HG03439 (cell line): ENCODE measurements around the gene CSE1L.
A peak's percentile ranks its signal among the peaks of the same experiment; 100 is the strongest.
"Not testable (repeated sequence)": the region's sequence is repeated elsewhere in the genome, so short reads cannot be mapped to it uniquely, and the experiment has no call there.

Source experiments
- ATAC-seq: cut with Tn5 transposase; IDR thresholded peaks from one replicate; pipeline ENCODE4 v1.9.1; 2021; ENCODE audit warnings: mild to moderate bottlenecking, moderate library complexity; ENCODE audit not compliant: unreplicated experiment

CSE1L gene

DNA sequence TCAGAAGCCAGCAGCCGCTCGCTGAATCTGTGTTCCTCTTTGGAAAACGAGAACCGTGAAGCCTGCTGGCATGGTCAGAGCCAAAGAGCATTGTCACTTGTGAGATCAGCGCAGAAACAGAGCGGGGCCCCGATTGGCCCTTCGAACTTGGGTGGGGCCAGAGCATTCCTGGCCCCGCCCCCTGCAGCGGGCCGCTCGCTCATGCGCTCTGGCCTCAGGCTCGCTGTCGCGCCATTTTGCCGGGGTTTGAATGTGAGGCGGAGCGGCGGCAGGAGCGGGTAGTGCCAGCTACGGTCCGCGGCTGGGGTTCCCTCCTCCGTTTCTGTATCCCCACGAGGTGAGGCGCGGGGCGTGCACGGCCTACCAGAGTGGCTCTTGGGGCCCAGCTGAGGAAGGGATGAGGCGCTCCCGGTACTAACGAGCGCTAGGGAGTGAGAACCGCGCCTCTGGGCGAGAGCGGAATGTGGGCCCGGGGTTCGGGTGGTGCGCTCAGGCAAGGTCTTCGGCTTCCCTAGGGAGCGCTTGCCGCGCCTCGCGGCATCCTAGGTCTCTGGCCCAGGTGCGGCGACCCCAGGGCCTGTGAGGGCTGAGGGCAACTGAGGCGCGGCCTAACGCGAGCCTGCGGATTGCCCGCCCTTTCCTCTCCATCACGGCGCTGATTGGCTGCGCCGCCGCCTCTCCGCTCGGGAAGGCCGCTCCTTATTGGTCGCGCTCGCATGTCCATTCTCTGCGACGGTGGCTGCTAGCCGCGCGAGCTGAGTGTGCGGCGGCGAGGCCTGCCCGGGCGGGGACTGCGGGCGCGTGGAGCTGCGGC is at the start of gene CSE1L:
Gene CSE1L (plus strand): TSS at position 226 of the 814 bp plus-strand sequence. CDS start 12,152 bp downstream, outside the sequence.
- peak; percentile 88 for ATAC-seq

DNA sequence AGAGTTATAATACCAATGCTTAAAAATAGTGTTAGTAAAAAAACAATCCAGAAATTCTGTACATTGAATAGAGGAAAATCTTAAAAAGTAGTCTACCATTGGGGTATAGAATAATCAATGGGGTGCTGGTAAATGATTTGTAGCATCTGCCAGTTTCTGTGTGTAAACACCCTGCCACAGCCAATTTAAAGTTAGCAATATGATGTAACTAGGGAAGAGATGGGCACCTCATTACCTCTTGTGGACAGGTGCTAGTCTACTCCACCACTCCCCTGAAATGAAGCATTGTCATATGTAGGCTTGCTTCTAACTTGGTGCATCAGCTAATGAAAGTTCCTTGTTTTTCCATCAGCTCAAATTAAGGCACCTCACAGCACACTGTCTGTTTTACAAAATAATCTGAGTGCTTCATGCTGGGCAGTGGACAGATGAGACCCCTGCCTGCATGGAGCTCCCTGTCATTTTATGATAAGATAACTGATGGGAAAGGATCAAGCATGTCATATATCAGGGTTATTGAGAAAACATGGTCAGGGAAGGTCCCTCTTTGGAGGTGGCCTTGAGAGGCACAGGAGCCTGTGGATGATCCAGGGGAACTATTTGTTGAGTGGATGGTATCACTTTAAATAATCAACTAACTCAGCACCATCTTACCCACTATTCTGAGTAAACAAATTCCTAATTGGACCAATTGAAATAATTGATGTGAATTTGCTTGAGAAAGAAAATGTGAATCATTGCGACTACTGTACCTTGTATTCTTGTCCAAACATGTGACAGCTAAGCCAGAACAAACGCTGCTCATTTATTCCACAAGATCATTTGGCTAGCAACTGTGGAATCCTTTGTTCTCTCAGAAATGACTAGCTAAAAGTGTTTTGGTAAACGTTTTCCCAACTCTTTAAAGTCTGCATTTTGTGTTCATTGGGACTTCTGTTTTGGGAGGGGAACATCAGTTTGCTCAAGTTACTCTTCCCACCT is 45.9 kb upstream of the CSE1L start:
- ATAC-seq = no peak

- ATAC-seq = no peak
Observed at GRCh38 chr20:49001741-49002140, 44.4 kb upstream of the CSE1L start.

GRCh38 chr20:49006446-49006980 is 39.6 kb upstream of the CSE1L start:
- ATAC-seq = no peak

- no peak for ATAC-seq
Observed at GRCh38 chr20:49009899-49010631, 36.0 kb upstream of the CSE1L start.

DNA sequence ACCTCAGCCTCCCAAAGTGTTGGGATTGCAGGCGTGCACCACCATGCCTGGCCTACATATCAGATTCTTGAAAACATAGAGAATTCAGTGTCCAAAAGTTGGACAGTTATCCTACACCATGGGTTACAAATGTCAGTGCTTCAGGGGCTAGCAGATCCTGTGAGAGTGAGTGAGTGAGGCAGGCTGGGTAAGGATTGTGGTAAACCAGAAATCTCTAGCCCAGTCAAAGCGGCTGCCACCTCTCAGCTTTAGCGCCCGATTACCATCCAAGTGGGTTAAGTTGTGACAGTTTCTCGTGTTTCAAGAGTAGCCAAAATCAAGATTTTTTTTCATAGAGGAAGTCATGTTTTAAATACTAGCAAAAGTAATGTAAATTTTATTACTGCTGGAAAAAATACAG is 21.9 kb upstream of the CSE1L start:
- no peak for ATAC-seq

- not testable (repeated sequence) for ATAC-seq
Observed at GRCh38 chr20:49028177-49028576, 17.9 kb upstream of the CSE1L start.

DNA sequence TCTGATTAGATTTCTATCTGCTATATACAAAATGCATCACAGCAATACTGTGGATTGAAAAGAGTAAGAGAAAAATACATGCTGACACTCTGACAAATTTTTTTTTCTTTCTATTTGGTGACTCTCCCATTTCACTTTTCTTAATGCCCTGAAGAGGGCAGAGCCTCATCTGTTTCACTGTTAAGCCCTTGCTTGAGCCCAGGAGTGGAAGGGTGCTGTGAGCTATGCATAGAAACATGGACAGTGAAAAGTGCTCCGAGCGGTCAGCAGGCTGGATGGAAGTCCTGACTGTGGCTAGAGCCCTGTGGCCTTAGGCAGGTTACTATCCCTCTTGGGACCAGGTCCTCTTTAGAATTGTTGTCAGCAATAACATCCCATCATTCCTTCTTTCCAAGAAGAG is 17.4 kb upstream of the CSE1L start:
- no peak for ATAC-seq

DNA sequence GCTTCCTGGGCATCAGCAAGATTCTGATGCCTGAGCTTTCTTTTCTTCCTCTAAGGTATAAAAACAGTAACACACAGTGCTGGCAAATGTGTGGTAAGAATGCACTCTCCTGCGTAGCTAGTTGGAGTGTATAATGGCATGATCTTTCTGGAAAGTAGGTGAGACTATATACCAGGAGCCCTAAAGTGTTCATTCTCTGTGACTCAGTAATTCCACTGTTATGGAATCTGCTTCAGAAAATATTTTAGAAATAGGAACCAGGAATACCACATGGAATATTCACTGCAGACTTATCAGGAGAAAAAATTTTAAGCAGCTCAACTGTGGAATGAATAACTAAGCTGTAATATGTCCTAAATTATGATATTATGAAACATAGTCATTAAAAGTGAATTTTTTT is 16.9 kb upstream of the CSE1L start:
- no peak for ATAC-seq

DNA sequence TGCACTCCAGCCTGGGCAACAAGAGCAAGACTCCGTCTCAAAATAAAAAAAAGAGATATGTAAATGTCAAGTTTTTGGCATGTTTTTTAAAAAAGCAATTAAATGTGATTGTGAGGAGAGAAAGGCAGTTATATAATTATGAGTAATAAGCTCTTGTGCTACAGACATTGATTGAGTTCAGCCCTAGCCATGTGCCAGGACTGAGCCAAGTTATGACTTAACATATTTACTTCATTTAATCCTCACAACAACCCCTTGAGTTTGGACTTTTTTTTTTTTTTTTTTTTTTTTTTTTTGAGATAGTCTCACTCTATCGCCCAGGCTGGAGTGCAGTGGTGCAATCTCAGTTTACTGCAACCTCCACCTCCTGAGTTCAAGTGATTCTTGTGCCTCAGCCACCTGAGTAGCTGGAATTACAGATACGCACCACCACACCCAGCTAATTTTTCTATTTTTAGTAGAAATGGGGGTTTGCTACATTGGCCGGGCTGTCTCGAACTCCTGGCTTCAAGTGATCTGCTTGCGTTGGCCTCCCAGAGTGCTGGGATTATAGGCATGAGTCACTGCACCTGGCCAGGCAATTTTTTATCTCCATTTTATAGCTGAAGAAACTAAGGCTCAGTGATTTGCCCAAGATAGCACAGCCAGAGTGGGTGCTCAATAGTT is 15.0 kb upstream of the CSE1L start:
- no peak for ATAC-seq

DNA sequence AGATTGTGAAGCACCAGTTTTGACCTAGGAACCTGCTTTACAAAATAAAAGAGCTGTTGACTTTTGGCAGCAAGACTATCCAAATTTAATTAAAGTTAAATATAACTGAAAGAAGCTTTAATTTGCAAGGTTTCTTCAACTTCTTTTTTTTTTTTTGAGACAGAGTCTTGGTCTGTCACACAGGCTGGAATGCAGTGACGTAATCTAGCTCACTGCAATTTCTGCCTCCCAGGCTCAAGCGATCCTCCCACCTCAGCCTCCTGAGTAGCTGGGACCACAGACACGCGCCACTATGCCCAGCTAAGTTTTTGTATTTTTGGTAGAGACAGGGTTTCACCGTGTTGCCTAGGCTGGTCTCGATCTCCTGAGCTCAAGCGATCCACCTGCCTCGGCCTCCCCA is 13.7 kb upstream of the CSE1L start:
- no peak for ATAC-seq

DNA sequence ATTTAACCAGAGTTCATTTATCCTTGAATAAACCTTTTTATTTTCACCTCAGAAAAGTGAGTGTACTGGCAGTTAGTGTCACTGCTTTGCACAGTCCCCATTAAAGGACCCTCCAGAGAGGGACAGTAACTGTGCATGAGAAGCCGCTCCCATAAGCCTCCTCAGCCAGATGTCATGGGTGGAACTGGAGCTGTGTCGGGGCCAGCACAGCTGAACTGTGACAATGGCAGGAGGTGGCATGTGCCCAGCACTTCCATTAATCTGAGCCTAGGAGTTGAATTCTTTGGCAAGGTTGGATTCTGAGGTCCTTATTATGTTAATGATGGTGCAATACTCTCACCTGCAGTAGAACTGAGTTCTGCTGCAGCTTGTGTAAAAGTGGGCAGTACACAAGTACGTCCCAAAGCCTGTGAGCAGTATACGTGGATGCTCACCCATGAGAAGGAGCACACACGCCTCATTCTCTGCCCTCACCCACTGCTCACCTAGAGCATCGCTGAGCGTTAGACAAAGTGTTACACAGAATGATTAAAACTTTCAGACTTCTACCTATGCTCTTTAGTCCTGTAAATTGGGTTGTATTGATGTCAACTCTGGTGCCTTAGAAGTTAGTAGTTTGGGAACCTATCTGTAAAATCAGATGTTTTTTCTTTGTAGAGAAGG is 11.9 kb upstream of the CSE1L start:
- no peak for ATAC-seq

- no peak for ATAC-seq
Observed at GRCh38 chr20:49037962-49038387, 8.1 kb upstream of the CSE1L start.

DNA sequence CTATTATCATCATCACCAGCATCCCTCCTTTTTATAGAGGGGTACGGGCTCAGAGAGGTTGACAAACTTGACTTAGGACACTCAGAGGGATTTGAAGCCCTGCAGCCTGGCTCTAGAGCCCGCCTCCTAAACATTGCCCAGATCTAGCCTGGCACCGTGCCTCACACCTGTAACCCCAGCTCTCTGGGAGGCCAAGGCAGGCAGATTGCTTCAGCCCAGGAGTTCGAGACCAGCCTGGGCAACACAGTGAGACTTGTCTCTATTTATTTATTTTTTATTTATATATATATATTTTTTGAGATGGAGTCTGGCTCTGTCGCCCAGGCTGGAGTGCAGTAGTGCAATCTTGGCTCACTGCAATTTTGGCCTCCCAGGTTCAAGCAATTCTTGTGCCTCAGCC is 6.3 kb upstream of the CSE1L start:
- no peak for ATAC-seq

GRCh38 chr20:49043000-49043399 is 3.1 kb upstream of the CSE1L start:
- ATAC-seq = no peak

DNA sequence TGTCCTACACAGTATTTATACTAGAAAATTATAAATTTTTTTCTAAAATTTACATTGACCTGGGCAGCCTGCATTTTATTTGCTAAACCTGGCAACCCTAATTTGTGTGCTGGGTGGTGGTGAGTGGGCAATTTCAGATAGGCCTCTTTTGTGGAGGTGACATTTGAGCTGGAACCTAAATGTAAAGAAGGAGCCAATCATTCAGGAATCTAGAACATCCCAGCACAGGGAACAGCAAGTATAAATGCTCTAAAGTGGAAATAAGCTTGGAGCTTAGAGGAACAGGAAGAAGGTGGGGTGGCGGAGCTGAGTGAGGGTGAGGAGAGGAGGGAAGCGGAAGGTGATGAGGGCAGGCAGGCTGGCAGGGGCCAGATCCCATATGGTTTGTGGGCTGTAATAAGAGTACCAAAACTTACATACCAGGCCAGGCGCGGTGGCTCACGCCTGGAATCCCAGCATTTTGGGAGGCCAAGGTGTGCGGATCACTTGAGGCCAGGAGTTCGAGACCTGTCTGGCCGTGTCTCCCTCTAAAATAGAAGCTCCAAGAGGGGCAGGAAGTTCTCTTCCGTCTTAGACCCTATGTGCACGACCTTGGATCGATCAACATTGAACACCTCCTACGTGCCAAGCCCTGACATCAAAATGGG is 549 bp upstream of the CSE1L start:
- peak; percentile 13 for ATAC-seq

DNA sequence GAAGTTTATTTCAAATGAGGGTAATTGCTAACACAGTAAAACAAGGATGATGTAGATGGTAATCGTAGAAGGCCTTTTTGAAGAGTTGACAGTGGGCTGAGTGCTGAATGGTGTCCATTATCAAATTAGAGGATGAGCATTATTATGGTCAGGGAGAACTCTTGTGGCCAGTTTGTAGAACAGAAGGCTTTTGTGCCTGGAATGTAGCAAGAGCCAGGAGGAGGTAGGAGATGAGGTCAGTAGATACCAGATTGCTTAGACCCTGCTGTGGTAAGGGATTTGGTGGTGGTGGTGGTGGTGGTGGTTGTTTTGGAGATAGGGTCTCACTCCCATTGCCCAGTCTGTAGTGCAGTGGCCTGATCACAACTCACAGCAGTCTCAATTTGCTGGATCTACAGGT is 6.2 kb downstream of the CSE1L start:
- ATAC-seq = no peak

DNA sequence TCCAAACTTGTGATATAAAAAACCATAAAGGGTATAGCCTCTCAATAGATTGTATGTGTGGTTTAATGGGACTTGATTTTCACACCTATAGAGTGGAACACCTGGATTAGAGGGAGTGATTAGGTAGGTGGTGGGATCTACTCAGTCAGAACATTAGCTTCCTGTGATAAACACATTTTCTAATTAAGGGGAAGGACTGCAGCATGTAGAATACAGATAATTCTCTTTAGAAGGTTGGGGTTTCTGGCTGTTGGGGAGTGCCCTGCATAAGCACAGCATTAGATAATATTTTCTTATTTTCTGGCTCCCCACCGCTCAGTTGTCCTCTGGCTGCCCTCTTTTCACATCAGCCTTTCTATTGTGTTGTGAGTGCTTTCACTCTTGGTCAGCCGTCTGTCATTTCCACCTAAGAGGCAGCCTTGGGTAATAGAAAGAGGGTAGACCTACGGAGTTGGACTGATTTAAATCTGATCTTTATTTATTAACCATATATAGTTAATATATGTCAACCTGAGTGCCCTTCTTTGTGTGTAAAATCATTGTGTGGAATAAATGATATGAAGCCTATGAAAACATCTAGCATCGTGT is 8.0 kb downstream of the CSE1L start:
- ATAC-seq = no peak

GRCh38 chr20:49063279-49063678 is 17.2 kb downstream of the CSE1L start:
- no peak for ATAC-seq
